ENCODE data around the gene ITCH. TPM values are rescaled to one million over a fixed set of nuclear protein-coding genes. Genes with fewer than 3 reads are reported as not detected.

ITCH gene
- total and polyA plus RNA-seq, 9 of the 15 experiments (the other 6 are each of a cell fraction or from before 2014, with no cell fraction given) = 7.5 to 53.0 (median 22.9) TPM

DNA sequence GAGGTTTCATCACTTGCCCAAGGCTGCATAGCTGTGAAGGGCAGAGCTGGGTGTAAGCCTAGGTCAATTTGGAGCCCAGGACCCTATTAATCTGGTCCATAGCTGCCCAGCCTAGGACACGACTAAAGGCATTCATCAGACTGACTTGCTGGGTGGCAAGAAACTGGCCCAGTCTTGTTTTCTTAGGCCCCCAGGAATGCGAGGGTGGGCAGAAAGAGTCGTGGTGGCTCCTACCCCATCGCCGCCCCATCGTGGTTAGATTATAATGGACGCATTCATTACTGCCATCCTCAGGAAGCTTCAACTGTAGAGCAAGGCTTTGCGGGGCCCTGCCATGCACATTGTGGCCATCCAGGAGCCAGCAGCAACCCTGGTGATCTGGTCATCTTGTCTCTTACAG, 169.2 kb downstream of the ITCH start (continued):
- TF ChIP-seq TAL1 (IDR thresholded peaks at IDR 0.05) (no peak), SLC30A9 (CRISPR knock-in tag; IDR thresholded peaks at IDR 0.05) (no peak), ZNF324 (CRISPR knock-in tag; IDR thresholded peaks at IDR 0.05) (no peak)

DNA sequence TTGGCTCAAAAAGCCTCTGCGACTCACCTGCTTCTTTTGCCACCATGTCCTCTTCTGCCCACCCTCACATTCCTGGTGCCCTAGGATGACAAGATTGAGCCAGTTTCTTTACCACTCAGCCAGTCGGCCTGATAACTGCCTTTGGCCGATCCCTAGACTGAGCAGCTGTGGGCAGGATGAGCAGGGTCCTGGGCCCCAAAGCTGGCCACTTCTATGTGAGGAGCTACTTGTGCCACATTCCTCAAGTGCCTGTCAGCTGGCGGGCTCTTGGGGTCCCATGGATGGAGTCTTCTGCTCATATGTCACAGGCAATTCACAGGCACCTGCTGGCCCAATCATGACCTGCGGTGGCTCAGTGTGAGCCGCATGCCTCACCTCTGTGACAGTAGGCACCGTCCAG, 169.7 kb downstream of the ITCH start:
- intact Hi-C loops (cut with micrococcal nuclease) (no loop called here), in situ Hi-C loops (cut with MboI) (loop anchor here (10.0 kb wide), 1 partner anchor 172 kb away; the partner anchor contains the start of gene TP53INP2)
- BruUV-seq (replicated peaks) = no TSS peak
- ChIA-PET CTCF (ENCODE audit: low intra/inter-chr PET ratio) (no interaction called here), POLR2A (no interaction called here)
- peaks cover 4% of the 10 kb centered on the region; the same call in 1 of the 3 replicates for H3K79me2 ChIP-seq (ENCODE audit: control insufficient read depth, insufficient read depth, low read length)
- H3K4me1 ChIP-seq (replicated peaks in 1 of 2; ENCODE audit: control insufficient read depth in 2 of 2, insufficient read depth in 2 of 2, low read length in 2 of 2) = peaks cover 0 to 3% of the 10 kb centered on the region in 2 experiments; a peak in 1 of 5 replicates
- H3K27ac ChIP-seq (ENCODE audit: extremely low read depth, low read depth, low read length) = no peak overlapping the region
- no peaks in the 10 kb centered on the region; the same call in 1 of the 2 replicates for H3K9me3 ChIP-seq (replicated peaks; ENCODE audit: control insufficient read depth, insufficient read depth, low read depth, low read length)
- H3K4me3 ChIP-seq = no peak overlapping the region
- H3K9me1 ChIP-seq (ENCODE audit: control insufficient read depth, insufficient read depth, low read length) = no peaks in the 10 kb centered on the region
- ATAC-seq (no peak), FAIRE-seq (no peak), DNase-seq (ENCODE audit: extremely low read depth in 1 of 4, low spot score in 3 of 4) (no peak)
- peaks cover 76% of the 10 kb centered on the region for H3K36me3 ChIP-seq (ENCODE audit: control insufficient read depth, insufficient read depth, low read length)
- H3K4me2 ChIP-seq (ENCODE audit: insufficient read depth, low read length) = no peak overlapping the region
- 96% methylated on average over 7 of the region's 7 CpGs for WGBS (ENCODE audit: insufficient coverage, low coverage, missing lambda C conversion rate)
- peak overlapping the region in 1 of 2 experiments; percentile 44; a peak in 2 of 4 replicates for H3K9ac ChIP-seq (ENCODE audit: insufficient read depth in 1 of 2, low read depth in 2 of 2, low read length in 2 of 2)
- H4K20me1 ChIP-seq (replicated peaks; ENCODE audit: control insufficient read depth, insufficient read depth, low read length) = peaks cover 3% of the 10 kb centered on the region; the same call in 1 of the 2 replicates
- no peaks in the 10 kb centered on the region for H3K27me3 ChIP-seq (ENCODE audit: control insufficient read depth in 2 of 2, insufficient read depth in 2 of 2, low read length in 2 of 2)
- H2AFZ ChIP-seq (ENCODE audit: low read depth, low read length) = no peak overlapping the region
- TF ChIP-seq ZSCAN32 (CRISPR knock-in tag; IDR thresholded peaks at IDR 0.05) = no peak
- no peak for TF ChIP-seq HDAC1 (IDR thresholded peaks at IDR 0.05)
- no peak for TF ChIP-seq SPI1 (IDR thresholded peaks at IDR 0.05; ENCODE audit: borderline replicate concordance, low read depth, low read length)
- TF ChIP-seq ZNF41 (CRISPR knock-in tag; conservative IDR thresholded peaks at IDR 0.05) = no peak
- TF ChIP-seq GATAD2B (IDR thresholded peaks at IDR 0.05; ENCODE audit: borderline replicate concordance) = no peak
- TF ChIP-seq, protein P1, sequence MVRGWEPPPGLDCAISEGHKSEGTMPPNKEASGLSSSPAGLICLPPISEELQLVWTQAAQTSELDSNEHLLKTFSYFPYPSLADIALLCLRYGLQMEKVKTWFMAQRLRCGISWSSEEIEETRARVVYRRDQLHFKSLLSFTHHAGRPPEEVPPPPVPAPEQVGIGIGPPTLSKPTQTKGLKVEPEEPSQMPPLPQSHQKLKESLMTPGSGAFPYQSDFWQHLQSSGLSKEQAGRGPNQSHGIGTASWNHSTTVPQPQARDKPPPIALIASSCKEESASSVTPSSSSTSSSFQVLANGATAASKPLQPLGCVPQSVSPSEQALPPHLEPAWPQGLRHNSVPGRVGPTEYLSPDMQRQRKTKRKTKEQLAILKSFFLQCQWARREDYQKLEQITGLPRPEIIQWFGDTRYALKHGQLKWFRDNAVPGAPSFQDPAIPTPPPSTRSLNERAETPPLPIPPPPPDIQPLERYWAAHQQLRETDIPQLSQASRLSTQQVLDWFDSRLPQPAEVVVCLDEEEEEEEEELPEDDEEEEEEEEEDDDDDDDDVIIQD (CRISPR knock-in tag; IDR thresholded peaks at IDR 0.05) = no peak
- TF ChIP-seq CBFB (CRISPR knock-in tag; IDR thresholded peaks at IDR 0.05) = no peak
- no peak for TF ChIP-seq ARNT (IDR thresholded peaks at IDR 0.05)
- TF ChIP-seq, protein P2, sequence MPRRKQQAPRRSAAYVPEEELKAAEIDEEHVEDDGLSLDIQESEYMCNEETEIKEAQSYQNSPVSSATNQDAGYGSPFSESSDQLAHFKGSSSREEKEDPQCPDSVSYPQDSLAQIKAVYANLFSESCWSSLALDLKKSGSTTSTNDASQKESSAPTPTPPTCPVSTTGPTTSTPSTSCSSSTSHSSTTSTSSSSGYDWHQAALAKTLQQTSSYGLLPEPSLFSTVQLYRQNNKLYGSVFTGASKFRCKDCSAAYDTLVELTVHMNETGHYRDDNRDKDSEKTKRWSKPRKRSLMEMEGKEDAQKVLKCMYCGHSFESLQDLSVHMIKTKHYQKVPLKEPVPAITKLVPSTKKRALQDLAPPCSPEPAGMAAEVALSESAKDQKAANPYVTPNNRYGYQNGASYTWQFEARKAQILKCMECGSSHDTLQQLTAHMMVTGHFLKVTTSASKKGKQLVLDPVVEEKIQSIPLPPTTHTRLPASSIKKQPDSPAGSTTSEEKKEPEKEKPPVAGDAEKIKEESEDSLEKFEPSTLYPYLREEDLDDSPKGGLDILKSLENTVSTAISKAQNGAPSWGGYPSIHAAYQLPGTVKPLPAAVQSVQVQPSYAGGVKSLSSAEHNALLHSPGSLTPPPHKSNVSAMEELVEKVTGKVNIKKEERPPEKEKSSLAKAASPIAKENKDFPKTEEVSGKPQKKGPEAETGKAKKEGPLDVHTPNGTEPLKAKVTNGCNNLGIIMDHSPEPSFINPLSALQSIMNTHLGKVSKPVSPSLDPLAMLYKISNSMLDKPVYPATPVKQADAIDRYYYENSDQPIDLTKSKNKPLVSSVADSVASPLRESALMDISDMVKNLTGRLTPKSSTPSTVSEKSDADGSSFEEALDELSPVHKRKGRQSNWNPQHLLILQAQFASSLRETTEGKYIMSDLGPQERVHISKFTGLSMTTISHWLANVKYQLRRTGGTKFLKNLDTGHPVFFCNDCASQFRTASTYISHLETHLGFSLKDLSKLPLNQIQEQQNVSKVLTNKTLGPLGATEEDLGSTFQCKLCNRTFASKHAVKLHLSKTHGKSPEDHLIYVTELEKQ (CRISPR knock-in tag; IDR thresholded peaks at IDR 0.05) = no peak
- no peak for TF ChIP-seq SOX6 (IDR thresholded peaks at IDR 0.05)
- no peak for TF ChIP-seq ZNF644 (tag; IDR thresholded peaks at IDR 0.05; ENCODE audit: low read depth)
- TF ChIP-seq ILK (tag; IDR thresholded peaks at IDR 0.05; ENCODE audit: borderline replicate concordance, low read depth) = no peak
- no peak for TF ChIP-seq PPARD (CRISPR knock-in tag; IDR thresholded peaks at IDR 0.05)
- TF ChIP-seq, protein P3, sequence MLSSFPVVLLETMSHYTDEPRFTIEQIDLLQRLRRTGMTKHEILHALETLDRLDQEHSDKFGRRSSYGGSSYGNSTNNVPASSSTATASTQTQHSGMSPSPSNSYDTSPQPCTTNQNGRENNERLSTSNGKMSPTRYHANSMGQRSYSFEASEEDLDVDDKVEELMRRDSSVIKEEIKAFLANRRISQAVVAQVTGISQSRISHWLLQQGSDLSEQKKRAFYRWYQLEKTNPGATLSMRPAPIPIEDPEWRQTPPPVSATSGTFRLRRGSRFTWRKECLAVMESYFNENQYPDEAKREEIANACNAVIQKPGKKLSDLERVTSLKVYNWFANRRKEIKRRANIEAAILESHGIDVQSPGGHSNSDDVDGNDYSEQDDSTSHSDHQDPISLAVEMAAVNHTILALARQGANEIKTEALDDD (IDR thresholded peaks at IDR 0.05) = no peak
- no peak for TF ChIP-seq POLR2H (tag; IDR thresholded peaks at IDR 0.05; ENCODE audit: low read depth)
